H9 (cell line): ENCODE measurements around the gene ZNF521. TPM values are rescaled to one million over a fixed set of nuclear protein-coding genes. Genes with fewer than 3 reads are reported as not detected.

Experiments
- DNase-seq: peaks from one replicate; pipeline ENCODE4 v3.0.0-alpha.2; 2017
- H2AFZ ChIP-seq: one replicate; pipeline ENCODE4 v1.6.1; 2013; ENCODE audit warnings: mild to moderate bottlenecking, low read length, control low read depth, moderate library complexity
- H2AK5ac ChIP-seq: 2 replicates; pipeline ENCODE4 v1.6.1; 2013; ENCODE audit warnings: low read length, control low read depth, mixed read lengths; ENCODE audit not compliant: insufficient read length
- H2BK120ac ChIP-seq: one replicate; pipeline ENCODE4 v1.6.1; 2013; ENCODE audit warnings: low read depth, mild to moderate bottlenecking, low read length, control low read depth, inconsistent platforms; ENCODE audit not compliant: poor library complexity, severe bottlenecking
- H2BK12ac ChIP-seq: 2 replicates; pipeline ENCODE4 v1.6.1; 2013; ENCODE audit warnings: low read length, control low read depth, mixed read lengths, low read depth; ENCODE audit not compliant: insufficient read length
- H2BK15ac ChIP-seq: 2 replicates; pipeline ENCODE4 v1.6.1; 2013; ENCODE audit warnings: low read depth, low read length, control low read depth
- H2BK20ac ChIP-seq: one replicate; pipeline ENCODE4 v1.6.1; 2013; ENCODE audit warnings: low read depth, mild to moderate bottlenecking, low read length, control low read depth, inconsistent platforms; ENCODE audit not compliant: poor library complexity, severe bottlenecking
- H2BK5ac ChIP-seq: 2 replicates; pipeline ENCODE4 v1.6.1; 2013; ENCODE audit warnings: low read length, control low read depth, mixed read lengths; ENCODE audit not compliant: insufficient read length
- H3K14ac ChIP-seq: 2 replicates; pipeline ENCODE4 v1.6.1; 2013; ENCODE audit warnings: low read length, control low read depth; ENCODE audit not compliant: insufficient read depth
- H3K18ac ChIP-seq: 2 replicates; pipeline ENCODE4 v1.6.1; 2013; ENCODE audit warnings: low read depth, mild to moderate bottlenecking, mixed read lengths, low read length, control low read depth; ENCODE audit not compliant: insufficient read length
- H3K23ac ChIP-seq: 2 replicates; pipeline ENCODE4 v1.6.1; 2013; ENCODE audit warnings: low read length, control low read depth, mixed read lengths, low read depth; ENCODE audit not compliant: insufficient read length
- H3K23me2 ChIP-seq: 2 replicates; pipeline ENCODE4 v1.6.1; 2013; ENCODE audit warnings: low read depth, mild to moderate bottlenecking, mixed read lengths, low read length, control low read depth; ENCODE audit not compliant: insufficient read length, poor library complexity, severe bottlenecking
- H3K27ac ChIP-seq: 2 replicates; pipeline ENCODE4 v1.5.1; 2013; ENCODE audit warnings: low read length, control low read depth, mixed read lengths, low read depth; ENCODE audit not compliant: insufficient read length
- H3K27me3 ChIP-seq: 2 replicates; pipeline ENCODE4 v1.6.1; 2013; ENCODE audit warnings: low read length, control low read depth, inconsistent platforms; ENCODE audit not compliant: insufficient read depth
- H3K4ac ChIP-seq: 2 replicates; pipeline ENCODE4 v1.6.1; 2013; ENCODE audit warnings: low read depth, mild to moderate bottlenecking, control low read depth, inconsistent platforms, low read length, moderate library complexity
- H3K4me1 ChIP-seq: 2 replicates; pipeline ENCODE4 v1.6.1; 2013; ENCODE audit warnings: low read length, control low read depth, inconsistent platforms; ENCODE audit not compliant: insufficient read depth
- H3K4me2 ChIP-seq: 2 replicates; pipeline ENCODE4 v1.6.1; 2013; ENCODE audit warnings: low read length, control low read depth, mixed read lengths; ENCODE audit not compliant: insufficient read length, insufficient read depth
- H3K56ac ChIP-seq: 2 replicates; pipeline ENCODE4 v1.6.1; 2013; ENCODE audit warnings: low read depth, mild to moderate bottlenecking, mixed read lengths, low read length, control low read depth; ENCODE audit not compliant: insufficient read length
- H3K79me1 ChIP-seq: 2 replicates; pipeline ENCODE4 v1.6.1; 2013; ENCODE audit warnings: low read depth, mild to moderate bottlenecking, moderate library complexity, low read length, control low read depth, inconsistent platforms; ENCODE audit not compliant: insufficient read depth, poor library complexity, severe bottlenecking
- H3K79me2 ChIP-seq: 2 replicates; pipeline ENCODE4 v1.6.1; 2013; ENCODE audit warnings: low read length, control low read depth, inconsistent platforms; ENCODE audit not compliant: insufficient read depth
- H3K9ac ChIP-seq: 2 replicates; pipeline ENCODE4 v1.6.1; 2013; ENCODE audit warnings: low read length, control low read depth, mixed read lengths; ENCODE audit not compliant: insufficient read length; ENCODE audit errors: extremely low read depth
- H3K9me3 ChIP-seq: one replicate; pipeline ENCODE4 v1.6.1; 2013; ENCODE audit warnings: low read depth, low read length, inconsistent platforms; ENCODE audit not compliant: control insufficient read depth
- H3T11ph ChIP-seq: one replicate; pipeline ENCODE4 v1.6.1; 2013; ENCODE audit warnings: mild to moderate bottlenecking, low read length, control low read depth, inconsistent platforms
- H4K20me1 ChIP-seq: one replicate; pipeline ENCODE4 v1.6.1; 2013; ENCODE audit not compliant: control insufficient read depth, insufficient read length, insufficient read depth
- H4K5ac ChIP-seq: 2 replicates; pipeline ENCODE4 v1.6.1; 2013; ENCODE audit warnings: low read depth, mild to moderate bottlenecking, mixed read lengths, low read length, control low read depth; ENCODE audit not compliant: insufficient read length
- H4K8ac ChIP-seq: replicated peaks from 2 replicates; pipeline ENCODE4 v1.6.1; 2013; ENCODE audit warnings: low read length, control low read depth, mixed read lengths, low read depth; ENCODE audit not compliant: insufficient read length
- H4K91ac ChIP-seq: 2 replicates; pipeline ENCODE4 v1.6.1; 2013; ENCODE audit warnings: low read depth, mild to moderate bottlenecking, moderate library complexity, mixed read lengths, low read length, control low read depth; ENCODE audit not compliant: insufficient read length
- H3K27ac Mint-ChIP-seq, 3 experiments: 2 replicates in 2 of 3; 3 replicates in 1 of 3; pipeline ENCODE4 v1.8.0; 2020 to 2021; ENCODE audit warnings: mixed read lengths in 3 of 3, mild to moderate bottlenecking in 1 of 3, moderate library complexity in 1 of 3
- H3K27me3 Mint-ChIP-seq: 2 replicates; pipeline ENCODE4 v1.8.0; 2021; ENCODE audit warnings: low read depth, mild to moderate bottlenecking, moderate library complexity, mixed read lengths
- H3K36me3 Mint-ChIP-seq, 3 experiments: 2 replicates in 2 of 3; 3 replicates in 1 of 3; pipeline ENCODE4 v1.8.0; 2020 to 2021; ENCODE audit warnings: low read depth in 3 of 3, mixed read lengths in 3 of 3; ENCODE audit not compliant: insufficient read depth in 1 of 3
- H3K4me1 Mint-ChIP-seq, 2 experiments: 2 replicates each; pipeline ENCODE4 v1.8.0; 2020; ENCODE audit warnings: mixed read lengths in 2 of 2
- H3K4me3 Mint-ChIP-seq, 2 experiments: 2 replicates in 1 of 2; 3 replicates in 1 of 2; pipeline ENCODE4 v1.8.0; 2020 to 2021; ENCODE audit warnings: mild to moderate bottlenecking in 2 of 2, mixed read lengths in 2 of 2, moderate library complexity in 1 of 2
- H3K9me3 Mint-ChIP-seq, 2 experiments: 2 replicates in 1 of 2; 3 replicates in 1 of 2; pipeline ENCODE4 v1.8.0; 2020; ENCODE audit warnings: mild to moderate bottlenecking in 2 of 2, mixed read lengths in 2 of 2, moderate library complexity in 1 of 2
- WGBS: extraction: QIAGEN DNeasy Blood & Tissue Kit; methylation state at CpG from one replicate; pipeline ENCODE4 v1.1.7; 2013; ENCODE audit warnings: missing lambda C conversion rate, low lambda C conversion rate, mixed read lengths; ENCODE audit not compliant: insufficient read length; ENCODE audit errors: extremely low coverage; 5-methylcytosine and 5-hydroxymethylcytosine counted together
- total RNA-seq: library from RNA; stranded (reverse); gene quantifications from 2 replicates; pipeline ENCODE4 v1.2.1, GENCODE V29; 2021
- TF ChIP-seq, protein P1 (sequence below): fragments of 200-600 bp; sonication (generic); conservative IDR thresholded peaks from 3 replicates; pipeline ENCODE4 v1.8.0; 2021; ENCODE audit warnings: antibody characterized with exemption, mild to moderate bottlenecking

Gene ZNF521
- total RNA-seq, 1 experiment from 2014 or later: 3.3 TPM

GRCh38 chr18:25053466-25053865 lies 298.5 kb downstream of the ZNF521 start:
- WGBS: no CpG with 5 or more reads among the region's 6 CpGs
- no peak overlapping the region for H3K9ac ChIP-seq
- H3K4me1 ChIP-seq: no peaks in the 10 kb centered on the region
- H3K4ac ChIP-seq: no peak overlapping the region
- H4K5ac ChIP-seq: no peak overlapping the region
- H3K27me3 Mint-ChIP-seq: peaks cover 7% of the 10 kb centered on the region
- no peak overlapping the region for H3K18ac ChIP-seq
- H2BK120ac ChIP-seq: no peak overlapping the region
- H3K4me3 Mint-ChIP-seq: no peak overlapping the region
- H3K4me2 ChIP-seq: no peak overlapping the region
- no peak overlapping the region for H2AFZ ChIP-seq
- H2BK5ac ChIP-seq: no peak overlapping the region
- peaks cover 0 to 3% of the 10 kb centered on the region in 2 experiments; a peak in 1 of 5 replicates for H3K9me3 Mint-ChIP-seq
- H4K91ac ChIP-seq: no peak overlapping the region
- H3K23ac ChIP-seq: no peak overlapping the region
- no peaks in the 10 kb centered on the region for H3K23me2 ChIP-seq
- no peak overlapping the region for H3K14ac ChIP-seq
- H4K20me1 ChIP-seq: no peaks in the 10 kb centered on the region
- H3K27ac Mint-ChIP-seq: no peak overlapping the region
- no peaks in the 10 kb centered on the region for H3K36me3 Mint-ChIP-seq
- H3K79me2 ChIP-seq: no peaks in the 10 kb centered on the region
- H2BK20ac ChIP-seq: no peak overlapping the region
- H3T11ph ChIP-seq: no peak overlapping the region
- no peak overlapping the region for H2AK5ac ChIP-seq
- H3K4me1 Mint-ChIP-seq: peaks cover 0 to under 1% of the 10 kb centered on the region in 2 experiments; a peak in 2 of 4 replicates
- no peaks in the 10 kb centered on the region for H3K9me3 ChIP-seq
- H4K8ac ChIP-seq: no peak overlapping the region
- no peak overlapping the region for H3K27ac ChIP-seq
- no peak for DNase-seq
- TF ChIP-seq, protein P1, sequence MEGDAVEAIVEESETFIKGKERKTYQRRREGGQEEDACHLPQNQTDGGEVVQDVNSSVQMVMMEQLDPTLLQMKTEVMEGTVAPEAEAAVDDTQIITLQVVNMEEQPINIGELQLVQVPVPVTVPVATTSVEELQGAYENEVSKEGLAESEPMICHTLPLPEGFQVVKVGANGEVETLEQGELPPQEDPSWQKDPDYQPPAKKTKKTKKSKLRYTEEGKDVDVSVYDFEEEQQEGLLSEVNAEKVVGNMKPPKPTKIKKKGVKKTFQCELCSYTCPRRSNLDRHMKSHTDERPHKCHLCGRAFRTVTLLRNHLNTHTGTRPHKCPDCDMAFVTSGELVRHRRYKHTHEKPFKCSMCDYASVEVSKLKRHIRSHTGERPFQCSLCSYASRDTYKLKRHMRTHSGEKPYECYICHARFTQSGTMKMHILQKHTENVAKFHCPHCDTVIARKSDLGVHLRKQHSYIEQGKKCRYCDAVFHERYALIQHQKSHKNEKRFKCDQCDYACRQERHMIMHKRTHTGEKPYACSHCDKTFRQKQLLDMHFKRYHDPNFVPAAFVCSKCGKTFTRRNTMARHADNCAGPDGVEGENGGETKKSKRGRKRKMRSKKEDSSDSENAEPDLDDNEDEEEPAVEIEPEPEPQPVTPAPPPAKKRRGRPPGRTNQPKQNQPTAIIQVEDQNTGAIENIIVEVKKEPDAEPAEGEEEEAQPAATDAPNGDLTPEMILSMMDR: no peak
- no peak overlapping the region for H2BK15ac ChIP-seq
- no peak overlapping the region for H3K56ac ChIP-seq
- H3K79me1 ChIP-seq: no peaks in the 10 kb centered on the region
- H3K27me3 ChIP-seq: peaks cover 31% of the 10 kb centered on the region
- H2BK12ac ChIP-seq: no peak overlapping the region
